Activated naive CD8-positive, alpha-beta T cell treated with anti-CD3 and anti-CD28 coated beads, Interleukin-2, amount 50 U/mL, for 24 hours (primary cell): ENCODE measurements around the gene KANK2.
"Not testable (repeated sequence)": the region's sequence is repeated elsewhere in the genome, so short reads cannot be mapped to it uniquely, and the experiment has no call there.

Source experiments
- ATAC-seq: fragments of 150-1000 bp; cut with Tn5 transposase; one replicate; pipeline ENCODE4 v1.10.0; 2021
- DNase-seq: peaks from one replicate; pipeline ENCODE4 v3.0.0; 2021
- H3K27ac Mint-ChIP-seq: one replicate; pipeline ENCODE4 v1.8.0; 2021; ENCODE audit warnings: mild to moderate bottlenecking, mixed read lengths
- H3K27me3 Mint-ChIP-seq: one replicate; pipeline ENCODE4 v1.8.0; 2021; ENCODE audit warnings: mixed read lengths
- H3K36me3 Mint-ChIP-seq: one replicate; pipeline ENCODE4 v1.8.0; 2021; ENCODE audit warnings: low read depth, mixed read lengths
- H3K4me1 Mint-ChIP-seq: one replicate; pipeline ENCODE4 v1.8.0; 2021; ENCODE audit warnings: mixed read lengths
- H3K4me3 Mint-ChIP-seq: one replicate; pipeline ENCODE4 v1.8.0; 2021; ENCODE audit warnings: mild to moderate bottlenecking, moderate library complexity, mixed read lengths
- H3K9me3 Mint-ChIP-seq: one replicate; pipeline ENCODE4 v1.8.0; 2021; ENCODE audit warnings: mixed read lengths

Gene KANK2

DNA sequence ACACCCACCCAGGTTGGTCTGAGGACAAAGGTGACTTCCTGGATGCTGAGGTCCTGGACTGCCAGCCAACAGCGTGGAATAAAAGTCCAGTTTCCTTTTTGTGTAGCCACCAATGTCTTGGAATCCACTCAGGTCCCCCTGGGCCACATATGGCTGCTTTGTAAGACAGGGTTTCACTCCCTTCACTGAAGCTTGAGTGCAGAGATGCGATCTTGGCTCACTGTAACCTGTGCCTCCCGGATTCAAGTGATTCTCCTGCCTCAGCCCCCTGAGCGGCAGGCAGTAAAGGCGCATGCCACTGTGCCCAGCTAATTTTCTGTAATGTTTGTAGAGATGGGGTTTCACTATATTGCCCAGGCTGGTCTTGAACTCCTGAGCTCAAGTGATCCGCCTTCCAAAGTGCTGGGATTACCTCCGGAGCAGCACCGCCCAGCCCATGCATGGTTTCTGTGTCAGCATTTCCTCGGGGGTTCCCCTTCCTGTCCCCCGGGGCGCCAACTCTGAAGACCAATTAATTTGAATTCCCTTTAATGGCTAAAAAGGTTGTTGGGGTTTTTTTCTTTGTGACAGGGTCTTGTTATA is 17.5 kb downstream of the KANK2 start:
- Mint-ChIP-seq H3K27ac (no peak overlapping the region), H3K4me1 (peaks cover 9% of the 10 kb centered on the region)
- peak; percentile 32 for DNase-seq

DNA sequence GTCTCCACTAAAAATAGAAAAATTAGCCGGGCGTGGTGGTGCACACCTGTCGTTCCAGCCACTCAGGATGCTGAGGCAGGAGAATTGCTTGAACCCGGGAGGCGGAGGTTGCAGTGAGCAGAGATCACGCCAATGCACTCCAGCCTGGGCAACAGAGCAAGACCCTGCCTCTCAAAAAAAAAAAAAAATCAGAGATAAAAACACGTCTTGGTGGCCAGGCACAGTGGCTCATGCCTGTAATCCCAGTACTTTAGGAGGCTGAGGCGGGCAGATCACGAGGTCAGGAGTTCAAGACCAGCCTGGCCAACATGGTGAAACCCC is 18.2 kb downstream of the KANK2 start:
- H3K27ac Mint-ChIP-seq, H3K9me3 Mint-ChIP-seq, H3K36me3 Mint-ChIP-seq, H3K27me3 Mint-ChIP-seq, H3K4me1 Mint-ChIP-seq, H3K4me3 Mint-ChIP-seq, DNase-seq, ATAC-seq: not testable (repeated sequence)

More for the DNA sequence above, 17.5 kb downstream of the KANK2 start:
- no peaks in the 10 kb centered on the region for H3K9me3 Mint-ChIP-seq
- ATAC-seq: no peak
- no peak overlapping the region for H3K4me3 Mint-ChIP-seq
- H3K36me3 Mint-ChIP-seq: no peaks in the 10 kb centered on the region
- no peaks in the 10 kb centered on the region for H3K27me3 Mint-ChIP-seq

DNA sequence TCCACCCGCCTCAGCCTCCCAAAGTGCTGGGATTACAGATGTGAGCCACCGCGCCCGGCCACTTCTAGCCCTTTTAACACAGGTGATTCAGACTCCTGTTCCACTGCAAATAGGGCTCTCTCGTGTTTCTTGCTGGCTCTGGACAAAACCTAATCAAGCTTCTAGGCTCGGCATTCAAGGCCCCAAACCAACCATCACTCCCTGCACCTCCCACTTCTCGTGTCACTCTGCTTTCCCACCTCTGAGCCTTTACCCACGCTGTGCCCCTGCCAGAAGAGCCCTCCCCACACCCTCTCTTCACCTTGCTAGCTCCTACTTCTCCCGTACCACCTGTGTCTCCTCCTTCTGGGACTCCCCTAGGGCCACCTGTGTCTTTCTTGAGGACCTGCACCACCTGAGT is 19.8 kb downstream of the KANK2 start:
- Mint-ChIP-seq H3K36me3 (no peaks in the 10 kb centered on the region), H3K27me3 (no peaks in the 10 kb centered on the region), H3K27ac (no peak overlapping the region), H3K4me1 (peaks cover 9% of the 10 kb centered on the region), H3K9me3 (no peaks in the 10 kb centered on the region), H3K4me3 (no peak overlapping the region)
- ATAC-seq (no peak), DNase-seq (no peak)

DNA sequence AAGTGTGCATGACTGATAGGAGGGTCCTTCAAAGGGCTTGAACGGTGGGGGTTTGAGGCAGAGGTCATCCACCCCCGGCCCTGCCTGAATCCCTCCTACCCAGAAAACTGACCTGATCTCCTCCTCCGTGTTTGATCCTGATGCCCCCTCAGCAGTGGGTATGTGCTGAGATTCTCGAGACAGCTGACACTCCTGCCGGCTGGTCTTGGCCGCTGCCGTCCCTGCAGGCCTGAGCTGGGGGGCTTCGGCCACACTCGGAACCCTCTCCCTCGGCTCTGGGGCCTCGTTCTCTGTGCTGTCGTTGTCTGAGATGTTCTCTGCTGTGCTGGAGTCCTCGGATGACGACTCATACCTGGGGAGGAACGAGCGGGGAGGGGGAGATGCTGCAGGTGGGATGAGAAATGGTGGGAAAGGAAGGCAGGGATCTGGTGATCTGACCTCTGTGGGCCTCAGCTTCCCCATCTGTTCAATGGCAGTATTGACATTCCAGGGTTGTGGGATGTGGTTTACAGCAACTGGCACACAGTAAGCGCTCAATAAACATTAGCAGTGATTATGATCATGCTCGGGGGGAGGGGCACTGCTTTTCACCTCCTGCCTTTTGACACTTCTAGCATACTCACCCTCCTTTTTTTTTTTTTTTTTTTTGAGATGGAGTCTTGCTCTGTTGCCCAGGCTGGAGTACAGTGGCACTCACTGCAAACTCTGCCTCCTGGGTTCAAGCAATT is 20.7 kb downstream of the KANK2 start:
- Mint-ChIP-seq H3K27ac (no peak overlapping the region), H3K36me3 (no peaks in the 10 kb centered on the region), H3K27me3 (no peaks in the 10 kb centered on the region), H3K4me1 (peaks cover 9% of the 10 kb centered on the region), H3K4me3 (no peak overlapping the region), H3K9me3 (no peaks in the 10 kb centered on the region)
- no peak for ATAC-seq
- no peak for DNase-seq

DNA sequence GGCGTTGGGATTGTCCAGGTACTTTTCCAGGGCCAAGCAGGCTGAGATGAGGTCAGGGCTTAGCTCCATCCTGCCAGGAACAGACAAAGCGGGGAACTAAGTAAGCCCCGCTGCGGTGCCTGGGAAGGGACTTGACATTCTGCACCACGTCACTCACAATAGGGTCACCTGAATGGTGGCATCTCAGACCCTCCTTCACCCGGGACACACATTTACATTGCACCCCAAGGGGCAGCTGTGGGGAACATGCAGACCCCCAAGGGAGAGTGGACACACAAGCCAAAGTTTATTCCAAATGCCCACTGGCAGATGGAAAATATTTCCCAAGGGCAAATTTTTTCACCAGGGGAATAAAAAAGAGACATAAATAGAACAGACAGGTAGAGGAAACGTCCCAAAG is 21.4 kb downstream of the KANK2 start:
- H3K9me3 Mint-ChIP-seq: no peaks in the 10 kb centered on the region
- no peaks in the 10 kb centered on the region for H3K27me3 Mint-ChIP-seq
- ATAC-seq: no peak
- no peaks in the 10 kb centered on the region for H3K36me3 Mint-ChIP-seq
- DNase-seq: no peak
- no peak overlapping the region for H3K4me3 Mint-ChIP-seq
- peaks cover 9% of the 10 kb centered on the region for H3K4me1 Mint-ChIP-seq
- no peak overlapping the region for H3K27ac Mint-ChIP-seq

DNA sequence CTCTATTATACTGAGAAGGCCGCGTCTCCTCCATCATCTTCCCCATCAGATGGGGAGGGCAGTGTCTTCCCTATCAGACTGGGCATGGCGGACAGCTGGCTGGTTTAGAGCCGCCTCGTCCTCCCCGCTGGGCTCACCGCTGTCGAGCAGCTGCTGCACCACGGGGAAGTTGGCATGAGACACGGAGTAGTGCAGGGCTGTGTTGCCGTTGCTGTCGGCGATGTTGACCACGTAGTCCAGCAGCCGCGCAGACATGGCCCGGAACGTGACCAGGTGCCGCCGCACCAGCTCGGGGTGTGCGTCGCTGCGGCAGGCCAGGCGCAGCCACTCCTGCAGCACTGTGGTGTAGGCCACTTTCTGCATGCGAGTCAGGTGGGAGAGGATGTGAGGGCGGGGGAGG is 23.0 kb downstream of the KANK2 start:
- no peak overlapping the region for H3K27ac Mint-ChIP-seq
- H3K4me1 Mint-ChIP-seq: no peaks in the 10 kb centered on the region
- H3K27me3 Mint-ChIP-seq: no peaks in the 10 kb centered on the region
- ATAC-seq (no peak), DNase-seq (no peak)
- H3K9me3 Mint-ChIP-seq: no peaks in the 10 kb centered on the region
- H3K4me3 Mint-ChIP-seq: no peak overlapping the region
- H3K36me3 Mint-ChIP-seq: no peaks in the 10 kb centered on the region

DNA sequence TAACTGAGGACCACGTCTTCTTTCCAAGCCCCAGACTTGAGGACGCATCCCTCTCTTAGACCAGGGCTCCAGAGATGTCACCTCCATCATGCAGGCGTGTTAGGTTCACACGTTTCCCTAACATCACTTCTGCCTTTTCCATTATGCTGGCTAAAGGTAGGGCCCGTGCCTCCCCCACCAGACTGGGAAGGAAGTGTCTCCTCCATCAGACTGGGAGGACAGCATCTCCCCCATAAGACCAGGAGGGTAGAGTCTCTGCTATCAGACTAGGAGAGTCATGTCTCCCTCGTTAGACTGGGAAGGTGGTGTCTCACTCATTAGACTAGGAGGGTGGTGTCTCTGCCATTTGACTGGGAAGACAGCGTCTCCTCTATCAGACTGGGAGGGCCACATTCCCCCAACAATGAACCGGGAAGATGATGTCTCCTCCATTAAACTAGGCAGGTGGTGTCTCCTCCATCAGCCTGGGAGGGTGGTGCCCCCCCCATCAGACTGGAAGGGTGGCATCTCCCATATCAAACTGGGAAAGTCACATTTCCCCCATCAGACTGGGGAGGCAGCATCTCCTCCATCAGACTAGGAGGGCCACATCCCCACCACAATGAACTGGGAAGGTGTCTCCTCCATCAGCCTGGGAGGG is 23.7 kb downstream of the KANK2 start:
- H3K4me3 Mint-ChIP-seq: no peak overlapping the region
- no peak overlapping the region for H3K27ac Mint-ChIP-seq
- H3K4me1 Mint-ChIP-seq: no peaks in the 10 kb centered on the region
- no peaks in the 10 kb centered on the region for H3K9me3 Mint-ChIP-seq
- no peaks in the 10 kb centered on the region for H3K27me3 Mint-ChIP-seq
- ATAC-seq: no peak
- DNase-seq: no peak
- H3K36me3 Mint-ChIP-seq: no peaks in the 10 kb centered on the region

DNA sequence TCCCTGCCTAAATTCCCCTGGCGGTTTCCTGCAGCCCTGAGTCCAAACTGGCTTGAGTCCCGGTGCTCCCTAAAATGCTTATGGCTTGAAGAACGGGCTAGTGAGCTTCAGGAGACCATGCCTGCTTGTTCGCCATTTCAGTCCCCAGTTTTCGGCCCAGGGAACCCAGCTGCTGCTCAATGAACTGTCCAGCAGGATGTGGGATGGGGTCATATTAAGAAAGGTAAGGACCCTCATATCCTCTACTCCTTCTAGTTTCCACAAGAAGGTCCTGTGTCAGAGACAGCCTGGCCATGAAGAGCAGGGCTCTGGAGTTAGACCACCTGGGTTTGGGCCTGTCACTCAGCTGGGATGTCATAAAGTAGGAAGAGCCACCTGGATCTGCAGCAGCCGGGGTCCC is 24.8 kb downstream of the KANK2 start:
- Mint-ChIP-seq H3K27me3 (no peaks in the 10 kb centered on the region), H3K36me3 (no peaks in the 10 kb centered on the region), H3K27ac (no peak overlapping the region), H3K4me1 (no peaks in the 10 kb centered on the region), H3K9me3 (no peaks in the 10 kb centered on the region), H3K4me3 (no peak overlapping the region)
- ATAC-seq (no peak), DNase-seq (no peak)

DNA sequence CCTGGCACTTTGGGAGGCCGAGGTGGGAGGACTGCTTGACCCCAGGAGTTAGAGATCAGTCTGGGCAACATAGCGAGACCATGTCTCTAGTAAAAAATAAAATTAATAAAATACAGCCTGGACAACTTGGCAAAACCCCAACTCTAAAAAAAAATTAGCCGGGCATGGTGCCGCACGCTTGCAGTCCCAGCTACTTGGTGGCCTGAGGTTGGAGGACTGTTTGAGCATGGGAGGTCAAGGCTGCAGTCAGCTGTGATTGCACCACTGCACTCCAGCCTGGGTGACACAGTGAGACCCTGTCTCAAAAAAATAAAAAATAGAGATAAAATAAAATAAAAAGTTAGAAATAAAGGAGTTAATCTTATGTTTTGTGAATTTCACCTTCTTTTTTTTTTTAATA is 26.2 kb downstream of the KANK2 start:
- no peaks in the 10 kb centered on the region for H3K4me1 Mint-ChIP-seq
- ATAC-seq (no peak), DNase-seq (no peak)
- no peaks in the 10 kb centered on the region for H3K27me3 Mint-ChIP-seq
- H3K36me3 Mint-ChIP-seq: no peaks in the 10 kb centered on the region
- no peaks in the 10 kb centered on the region for H3K9me3 Mint-ChIP-seq
- H3K27ac Mint-ChIP-seq: no peak overlapping the region
- H3K4me3 Mint-ChIP-seq: no peak overlapping the region

DNA sequence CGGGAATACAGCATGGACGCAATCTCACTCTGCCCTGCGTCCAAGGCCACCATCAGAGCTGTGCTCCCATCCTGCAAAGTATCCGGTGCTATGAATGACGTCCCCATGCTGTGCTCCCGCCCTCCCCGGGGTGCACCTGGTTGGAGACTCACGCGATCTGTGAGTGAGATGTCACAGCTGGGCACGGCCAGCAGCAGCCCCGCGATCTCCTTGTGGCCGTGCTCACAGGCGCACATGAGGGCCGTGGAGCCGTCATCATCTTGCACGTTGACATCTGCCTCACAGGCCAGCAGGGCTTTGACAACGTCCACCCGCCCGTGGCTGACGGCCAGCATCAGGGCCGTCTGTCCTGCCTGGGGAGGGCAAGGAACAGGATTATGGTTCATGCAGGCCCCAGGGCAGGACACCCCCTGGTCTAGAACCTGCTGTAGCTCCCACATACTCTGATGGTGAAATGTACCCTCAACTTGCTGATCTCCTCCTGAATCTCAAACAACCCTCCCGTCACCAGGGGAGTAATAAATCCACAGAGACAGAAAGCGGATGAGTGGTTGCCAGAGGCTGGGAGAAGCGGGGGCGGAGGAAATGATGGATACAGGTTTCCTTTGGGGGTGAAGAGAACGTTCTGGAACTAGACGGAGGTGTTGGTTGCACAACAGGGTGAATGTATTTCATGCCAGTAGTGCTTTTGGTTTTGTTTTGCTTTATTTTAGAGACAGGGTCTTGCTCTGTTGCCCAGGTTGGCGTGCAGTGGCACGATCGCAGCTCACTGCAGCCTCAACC is 27.3 kb downstream of the KANK2 start:
- no peak overlapping the region for H3K4me3 Mint-ChIP-seq
- H3K27me3 Mint-ChIP-seq: no peaks in the 10 kb centered on the region
- H3K4me1 Mint-ChIP-seq: no peaks in the 10 kb centered on the region
- no peaks in the 10 kb centered on the region for H3K9me3 Mint-ChIP-seq
- DNase-seq (no peak), ATAC-seq (no peak)
- H3K27ac Mint-ChIP-seq: no peak overlapping the region
- H3K36me3 Mint-ChIP-seq: no peaks in the 10 kb centered on the region

DNA sequence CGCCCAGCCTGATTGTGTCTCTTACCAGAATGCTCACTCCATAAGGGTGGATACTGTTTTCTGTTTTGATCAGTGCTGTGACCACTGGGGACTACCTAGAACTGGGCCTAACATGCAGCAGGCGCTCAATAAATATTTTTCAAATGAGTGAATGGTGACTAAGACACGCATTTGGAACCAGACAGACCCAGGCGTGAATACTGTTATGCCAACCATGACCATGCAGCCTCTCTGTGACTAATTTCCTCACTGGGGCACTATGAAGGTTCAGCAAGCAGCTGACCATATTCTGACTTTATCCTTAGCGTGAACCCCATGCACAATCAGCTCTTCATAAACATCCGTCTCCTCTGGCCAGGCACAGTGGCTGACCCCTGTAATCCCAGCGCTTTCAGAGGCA is 28.8 kb downstream of the KANK2 start:
- ATAC-seq: no peak
- no peak overlapping the region for H3K27ac Mint-ChIP-seq
- no peak for DNase-seq
- no peaks in the 10 kb centered on the region for H3K4me1 Mint-ChIP-seq
- no peaks in the 10 kb centered on the region for H3K36me3 Mint-ChIP-seq
- no peaks in the 10 kb centered on the region for H3K27me3 Mint-ChIP-seq
- H3K9me3 Mint-ChIP-seq: no peaks in the 10 kb centered on the region
- no peak overlapping the region for H3K4me3 Mint-ChIP-seq

DNA sequence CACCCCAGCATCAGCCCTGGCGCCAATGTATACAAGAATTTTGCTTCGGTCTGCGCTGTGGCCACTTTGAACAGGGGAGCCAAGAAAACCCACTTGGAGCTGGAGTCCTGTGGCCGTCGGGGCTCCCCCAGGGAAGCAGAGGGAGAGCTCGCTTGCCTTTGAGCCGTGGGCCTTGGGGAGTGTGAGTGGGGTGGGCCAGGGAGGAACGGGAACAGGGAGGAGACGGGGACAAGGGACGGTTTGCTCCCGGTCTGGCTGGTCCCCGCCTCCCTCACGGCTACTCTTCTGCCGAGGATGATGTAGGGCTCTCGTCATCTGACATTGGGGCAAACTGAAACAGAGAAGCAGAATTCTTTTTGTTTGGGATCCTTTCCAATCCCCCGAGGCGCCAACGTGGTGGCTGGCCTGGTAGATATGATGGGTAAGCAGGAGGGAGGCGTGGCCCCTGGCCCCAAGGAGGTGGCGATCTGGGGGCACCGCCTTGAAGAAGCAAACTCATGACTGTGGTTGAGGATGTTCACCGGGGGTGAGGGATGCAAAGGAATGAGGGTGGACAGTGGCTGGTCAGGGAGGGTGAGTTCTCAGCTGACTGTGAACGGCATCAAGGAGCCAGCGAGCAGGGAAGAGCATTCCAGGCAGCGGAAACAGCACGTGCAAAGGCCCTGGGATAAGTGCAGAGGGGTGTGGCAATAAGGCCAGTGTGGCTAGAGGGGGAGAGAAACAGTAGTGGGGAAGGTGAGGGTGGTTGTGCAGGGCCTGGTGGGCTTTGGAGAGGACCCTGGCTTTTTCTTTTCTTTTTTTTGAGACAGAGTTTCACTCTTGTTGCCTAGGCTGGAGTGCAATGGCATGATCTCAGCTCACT is 30.8 kb downstream of the KANK2 start:
- ATAC-seq (no peak), DNase-seq (no peak)
- H3K9me3 Mint-ChIP-seq: no peaks in the 10 kb centered on the region
- no peak overlapping the region for H3K4me3 Mint-ChIP-seq
- no peak overlapping the region for H3K27ac Mint-ChIP-seq
- no peaks in the 10 kb centered on the region for H3K27me3 Mint-ChIP-seq
- no peaks in the 10 kb centered on the region for H3K36me3 Mint-ChIP-seq
- no peaks in the 10 kb centered on the region for H3K4me1 Mint-ChIP-seq

DNA sequence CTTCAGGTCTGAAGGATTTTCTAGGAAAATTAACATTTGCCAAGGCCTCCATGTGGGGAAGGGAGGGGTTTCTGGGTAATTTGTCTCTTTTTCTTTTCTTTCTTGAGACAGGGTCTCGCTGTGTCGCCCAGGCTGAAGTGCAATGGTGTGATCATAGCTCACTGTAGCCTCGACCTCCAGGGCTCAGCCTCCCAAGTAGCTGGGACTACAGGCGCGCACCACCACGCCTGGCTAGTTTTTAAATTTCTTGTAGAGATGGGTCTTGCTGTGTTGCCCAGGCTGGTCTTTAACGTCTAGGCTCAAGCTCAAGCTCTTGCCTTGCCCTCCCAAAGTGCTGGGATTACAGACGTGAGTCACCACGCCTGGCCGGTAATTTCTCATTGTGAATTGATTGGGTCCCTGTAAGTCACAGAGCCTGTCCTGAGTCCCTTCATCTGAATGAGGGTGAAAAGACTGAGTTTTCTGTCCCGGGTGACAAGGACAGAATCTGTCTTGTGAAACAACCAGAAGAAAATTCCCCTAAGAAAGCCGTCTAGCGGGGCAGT is 31.8 kb downstream of the KANK2 start:
- DNase-seq (no peak), ATAC-seq (no peak)
- Mint-ChIP-seq H3K27me3 (no peaks in the 10 kb centered on the region), H3K9me3 (no peaks in the 10 kb centered on the region), H3K4me3 (no peak overlapping the region), H3K27ac (no peak overlapping the region), H3K4me1 (no peaks in the 10 kb centered on the region), H3K36me3 (no peaks in the 10 kb centered on the region)

DNA sequence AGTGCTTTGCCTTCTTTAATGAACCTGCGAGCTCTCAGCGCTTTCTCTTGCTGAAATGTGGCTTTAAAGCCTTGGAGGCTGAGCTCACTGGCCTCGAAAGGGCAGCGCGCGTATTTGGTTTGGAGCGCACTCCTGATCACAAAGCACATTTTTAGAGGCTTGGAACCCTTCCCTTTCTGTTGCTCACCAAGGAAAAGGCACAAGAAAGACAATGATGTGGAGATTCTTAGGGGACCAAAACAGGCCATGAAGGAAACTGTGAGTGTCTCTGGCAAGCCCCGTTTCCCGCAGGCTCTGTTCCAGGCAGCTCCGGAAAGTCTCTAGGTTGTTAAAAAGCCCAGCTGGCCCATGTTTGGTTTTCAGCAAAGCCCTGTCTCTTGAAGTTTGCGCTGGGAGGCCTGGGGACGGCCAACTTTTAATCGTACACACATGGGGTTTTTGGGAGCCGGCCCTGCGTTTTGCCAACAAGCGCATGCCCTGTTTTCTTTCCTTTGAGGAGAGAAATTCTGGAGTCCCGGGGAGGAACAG is 32.4 kb downstream of the KANK2 start:
- H3K9me3 Mint-ChIP-seq: no peaks in the 10 kb centered on the region
- no peaks in the 10 kb centered on the region for H3K36me3 Mint-ChIP-seq
- no peak for DNase-seq
- ATAC-seq: no peak
- no peaks in the 10 kb centered on the region for H3K27me3 Mint-ChIP-seq
- no peak overlapping the region for H3K27ac Mint-ChIP-seq
- H3K4me1 Mint-ChIP-seq: no peaks in the 10 kb centered on the region
- no peak overlapping the region for H3K4me3 Mint-ChIP-seq
